Keratinocyte (primary cell): ENCODE results near the gene SLC1A1.

Experiments used
- CTCF ChIP-seq, 3 experiments: IDR thresholded peaks in 1 of 3; conservative IDR thresholded peaks in 1 of 3; optimal IDR thresholded peaks in 1 of 3; 2 replicates in 2 of 3; 3 replicates in 1 of 3; pipeline versions ENCODE3 to v1.5.1; 2011; ENCODE audit warnings: low read length in 3 of 3, mild to moderate bottlenecking in 3 of 3, moderate library complexity in 2 of 3, control low read depth in 1 of 3, inconsistent platforms in 1 of 3; ENCODE audit not compliant: insufficient read depth in 2 of 3; ENCODE audit errors: extremely low read depth in 1 of 3
- EZH2 ChIP-seq: IDR thresholded peaks from one replicate; pipeline ENCODE4 v1.6.1; 2012; ENCODE audit warnings: inconsistent platforms, mild to moderate bottlenecking, low read length, moderate library complexity

- no peak for TF ChIP-seq EZH2
- no peak for TF ChIP-seq CTCF (optimal IDR thresholded peaks at IDR 0.05 in 1 of 3, IDR thresholded peaks at IDR 0.05 in 1 of 3, conservative IDR thresholded peaks at IDR 0.05 in 1 of 3; ENCODE audit: extremely low read depth in 1 of 3, insufficient read depth in 2 of 3, low read length in 3 of 3)
These were observed 140.6 kb downstream of the SLC1A1 start for GRCh38 chr9:4630836-4631235.
